A549 (cell line): ENCODE measurements around the gene TRIM15. TPM values are rescaled to one million over a fixed set of nuclear protein-coding genes. Genes with fewer than 3 reads are reported as not detected.

Experiments
- ATAC-seq, 2 experiments: fragments of 200-7000 bp in 1 of 2; fragments of >200 bp in 1 of 2; cut with Nextera tagmentation in 1 of 2; cut with Tn5 transposase in 1 of 2; 3 replicates each; pipeline versions ENCODE4 v1.8.0 to v1.9.1; 2018 to 2020; ENCODE audit warnings: mild to moderate bottlenecking in 1 of 2, moderate library complexity in 1 of 2
- CTCF ChIA-PET: fragments of 300-600 bp; sonication (Branson Sonifier 250); formaldehyde crosslinking; extraction: SDS; loops from one replicate; lab custom pipeline; 2021; ENCODE audit warnings: antibody characterized with exemption, inconsistent platforms; lab: Yijun Ruan, JAX
- POLR2A ChIA-PET: fragments of 350-600 bp; formaldehyde crosslinking; extraction: SDS; loops from one replicate; lab custom pipeline; 2021; ENCODE audit warnings: antibody characterized with exemption, inconsistent platforms; lab: Yijun Ruan, JAX
- DNase-seq, 2 experiments: peaks; one replicate each; pipeline versions ENCODE4 v3.0.0 to v3.0.0-alpha.2; 2011 to 2016; ENCODE audit warnings: low read depth in 1 of 2, low spot score in 1 of 2
- FAIRE-seq: peaks from 2 replicates; lab custom pipeline; 2011; peaks lifted over from hg19 to GRCh38; lab: Jason Lieb, UNC
- H3K27ac ChIP-seq, 2 experiments: fragments of >200 bp; sonication (Bioruptor Twin); formaldehyde crosslinking; 3 replicates each; pipeline ENCODE4 v1.5.1; 2016 to 2017
- H3K4me1 ChIP-seq: fragments of >200 bp; sonication (Bioruptor Twin); formaldehyde crosslinking; 3 replicates; pipeline ENCODE4 v1.6.1; 2016
- H3K4me2 ChIP-seq: fragments of >200 bp; sonication (Bioruptor Twin); formaldehyde crosslinking; 3 replicates; pipeline ENCODE4 v1.6.1; 2016
- H3K4me3 ChIP-seq: fragments of >200 bp; sonication (Bioruptor Twin); formaldehyde crosslinking; 3 replicates; pipeline ENCODE4 v1.5.1; 2016
- H3K9me3 ChIP-seq: fragments of >200 bp; sonication (Bioruptor Twin); formaldehyde crosslinking; 3 replicates; pipeline ENCODE4 v1.6.1; 2016
- CHD2 ChIP-seq: fragments of 150-350 bp; IDR thresholded peaks from 2 replicates; pipeline ENCODE4 v1.6.1; 2014; ENCODE audit warnings: low read length; ENCODE audit not compliant: partially characterized antibody
- E2F6 ChIP-seq: IDR thresholded peaks from 2 replicates; pipeline ENCODE4 v1.6.1; 2012; ENCODE audit warnings: low read depth, borderline replicate concordance
- FOSB ChIP-seq: fragments of 250-450 bp; sonication (Bioruptor Pico); IDR thresholded peaks from 2 replicates; pipeline ENCODE4 v1.5.0; 2020; ENCODE audit warnings: mild to moderate bottlenecking, moderate library complexity
- HOXA7 ChIP-seq: fragments of 250-450 bp; sonication (Bioruptor Pico); IDR thresholded peaks from 2 replicates; pipeline ENCODE4 v1.5.0; 2020; ENCODE audit warnings: mild to moderate bottlenecking, moderate library complexity
- HOXB13 ChIP-seq: fragments of 250-450 bp; sonication (Bioruptor Pico); IDR thresholded peaks from 2 replicates; pipeline ENCODE4 v1.5.0; 2020; ENCODE audit warnings: low read depth, mild to moderate bottlenecking, moderate library complexity
- HOXB5 ChIP-seq: fragments of 250-450 bp; sonication (Bioruptor Pico); IDR thresholded peaks from 2 replicates; pipeline ENCODE4 v1.5.0; 2020; ENCODE audit warnings: mild to moderate bottlenecking, moderate library complexity
- JUN ChIP-seq, 2 experiments: fragments of >200 bp; sonication (Bioruptor Twin); formaldehyde crosslinking; IDR thresholded peaks; 2 replicates in 1 of 2; 3 replicates in 1 of 2; pipeline ENCODE4 v1.6.1; 2016 to 2017
- KDM5A ChIP-seq: fragments of 200-600 bp; sonication (generic); IDR thresholded peaks from 2 replicates; pipeline ENCODE4 v1.6.1; 2016; ENCODE audit warnings: antibody characterized with exemption, mild to moderate bottlenecking
- NFE2L2 ChIP-seq: fragments of 150-350 bp; conservative IDR thresholded peaks from 2 replicates; pipeline ENCODE4 v1.6.1; 2014; ENCODE audit warnings: low read length
- NPAS2 ChIP-seq: fragments of 250-450 bp; sonication (Bioruptor Pico); IDR thresholded peaks from 2 replicates; pipeline ENCODE4 v1.8.0; 2022; ENCODE audit warnings: mild to moderate bottlenecking, moderate library complexity, borderline replicate concordance
- PHF8 ChIP-seq: fragments of 200-600 bp; sonication (generic); IDR thresholded peaks from 2 replicates; pipeline ENCODE4 v1.6.1; 2016; ENCODE audit warnings: low read depth, mild to moderate bottlenecking, antibody characterized with exemption, moderate library complexity, borderline replicate concordance
- POLR2A ChIP-seq: IDR thresholded peaks from 2 replicates; pipeline ENCODE4 v1.6.1; 2012; ENCODE audit warnings: mild to moderate bottlenecking, low read length
- RFX5 ChIP-seq: fragments of 450-650 bp; IDR thresholded peaks from 2 replicates; pipeline ENCODE4 v1.7.1; 2014; ENCODE audit warnings: antibody characterized with exemption, mild to moderate bottlenecking, moderate library complexity
- SMC3 ChIP-seq: fragments of >200 bp; sonication (Bioruptor Twin); formaldehyde crosslinking; IDR thresholded peaks from 3 replicates; pipeline ENCODE4 v1.6.1; 2018; ENCODE audit warnings: inconsistent platforms
- SREBF2 ChIP-seq: fragments of 450-650 bp; IDR thresholded peaks from 2 replicates; pipeline ENCODE4 v1.6.1; 2014; ENCODE audit warnings: mild to moderate bottlenecking, moderate library complexity
- ZC3H11A ChIP-seq: fragments of 450-650 bp; IDR thresholded peaks from 2 replicates; pipeline ENCODE4 v1.6.1; 2014; ENCODE audit warnings: antibody characterized with exemption, mild to moderate bottlenecking
- WGBS: methylation state at CpG from one replicate; pipeline ENCODE4 v1.1.6; 2017; ENCODE audit errors: missing lambda C conversion rate; 5-methylcytosine and 5-hydroxymethylcytosine counted together
- polyA plus RNA-seq, 4 experiments: library from polyadenylated mRNA; depleted of rRNA in 3 of 4; stranded (reverse); fragments of >200 nt; fragmentation: RNase III in 1 of 4; extraction: RNeasy Plus Mini Kit Qiagen cat#74134 plus additional on column Dnase treatment in 1 of 4; gene quantifications; 2 replicates in 3 of 4; 3 replicates in 1 of 4; pipeline ENCODE4 v1.2.3, GENCODE V29; 2011 to 2017
- TF ChIP-seq, protein P1 (sequence below): fragments of 250-450 bp; sonication (Bioruptor Pico); IDR thresholded peaks from 2 replicates; pipeline ENCODE4 v1.5.0; 2020; ENCODE audit warnings: low read depth, mild to moderate bottlenecking, moderate library complexity
- TF ChIP-seq, protein P2 (sequence below): fragments of >200 bp; sonication (Bioruptor Twin); formaldehyde crosslinking; IDR thresholded peaks from 2 replicates; pipeline ENCODE4 v1.6.1; 2016
- TF ChIP-seq, protein P3 (sequence below): fragments of >200 bp; sonication (Bioruptor Twin); formaldehyde crosslinking; IDR thresholded peaks from 3 replicates; pipeline ENCODE4 v1.6.1; 2016
- TF ChIP-seq, protein P4 (sequence below): fragments of 200-600 bp; sonication (generic); IDR thresholded peaks from 2 replicates; pipeline ENCODE4 v1.6.1; 2016; ENCODE audit warnings: antibody characterized with exemption, mild to moderate bottlenecking, moderate library complexity
- TF ChIP-seq, protein P5 (sequence below): fragments of >200 bp; sonication (Bioruptor Twin); formaldehyde crosslinking; IDR thresholded peaks from 3 replicates; pipeline ENCODE4 v1.5.1; 2016
- TF ChIP-seq, protein P6 (sequence below): IDR thresholded peaks from 2 replicates; pipeline ENCODE4 v1.6.1; 2012

The TRIM15 gene
- polyA plus RNA-seq, 2 of the 4 experiments (the other 2 are of a cell fraction), result 0.09 to 0.37 TPM

DNA sequence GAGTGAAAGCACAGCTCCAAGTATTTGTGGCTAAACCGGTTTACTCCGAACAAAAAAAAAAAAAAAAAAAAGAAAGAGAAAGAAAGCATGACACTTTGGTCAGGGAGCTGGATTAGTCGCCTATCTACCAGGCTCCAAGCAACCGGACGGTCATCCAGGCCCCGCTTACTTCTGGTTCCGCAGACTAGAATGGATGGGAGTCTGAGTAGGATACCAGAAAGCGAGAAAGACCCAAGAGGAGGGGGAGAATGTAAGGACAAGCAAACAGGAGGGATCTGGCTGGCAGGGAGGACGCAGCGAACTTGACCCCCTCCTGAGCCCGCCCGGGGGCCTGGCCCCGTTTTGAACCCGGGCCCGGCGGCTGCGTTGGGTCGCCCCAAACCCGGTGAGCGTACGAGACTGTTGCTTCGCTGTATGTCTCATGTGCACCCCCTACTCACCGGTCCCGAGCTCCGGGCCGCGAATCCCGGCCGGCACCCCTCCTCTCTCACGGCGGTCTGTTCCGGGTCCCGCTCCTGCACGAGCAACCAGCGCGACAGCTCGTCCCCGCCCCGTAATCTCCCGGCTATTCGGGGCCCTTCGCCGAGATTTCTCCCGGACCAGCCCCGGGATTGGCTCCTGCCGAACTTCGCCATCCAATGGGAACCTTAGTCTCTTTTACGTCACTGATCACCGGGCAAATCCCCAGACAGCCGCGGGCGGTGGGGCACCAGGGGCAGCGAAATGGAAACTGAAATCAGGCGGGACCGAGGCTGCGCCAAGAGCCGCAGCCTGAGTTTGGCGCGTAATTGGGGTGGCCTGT lies 49.7 kb downstream of the TRIM15 start, which contains the start of gene TRIM26:
TSS of gene TRIM26 (minus strand) at position 542 of the 802 bp plus-strand sequence. CDS start 14,303 bp downstream, outside the sequence.
- Histone ChIP-seq H3K9me3 (no peaks in the 10 kb centered on the region), H3K27ac (peak within 1 kb of the TSS; percentile 95 to 98), H3K4me2 (peak within 1 kb of the TSS; percentile 94), H3K4me1 (peaks cover 39% of the 10 kb centered on the region), H3K4me3 (peak within 1 kb of the TSS; percentile 77)
- ATAC-seq, result peak; percentile 94 to 96
- CTCF ChIA-PET, result interaction anchor here (0.6 to 1.5 kb wide), 2 partner anchors 25 to 117 kb away, joined by 4 read pairs; no protein-coding TSS in a partner anchor
- peak; percentile 93 for DNase-seq
- TF ChIP-seq JUN (IDR thresholded peaks at IDR 0.05), result peak in 1 of 2 experiments; percentile 58; a peak in 2 of 5 replicates
- TF ChIP-seq ZC3H11A, result no peak
- peak; percentile 61; the same call in 1 of the 2 replicates for TF ChIP-seq PHF8
- TF ChIP-seq, protein P1, sequence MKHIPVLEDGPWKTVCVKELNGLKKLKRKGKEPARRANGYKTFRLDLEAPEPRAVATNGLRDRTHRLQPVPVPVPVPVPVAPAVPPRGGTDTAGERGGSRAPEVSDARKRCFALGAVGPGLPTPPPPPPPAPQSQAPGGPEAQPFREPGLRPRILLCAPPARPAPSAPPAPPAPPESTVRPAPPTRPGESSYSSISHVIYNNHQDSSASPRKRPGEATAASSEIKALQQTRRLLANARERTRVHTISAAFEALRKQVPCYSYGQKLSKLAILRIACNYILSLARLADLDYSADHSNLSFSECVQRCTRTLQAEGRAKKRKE (CRISPR knock-in tag), result no peak
- TF ChIP-seq HOXB5 (CRISPR knock-in tag), result no peak
- TF ChIP-seq POLR2A, result peak; percentile 60
- peak; percentile 48; the same call in 1 of the 2 replicates for TF ChIP-seq KDM5A
- TF ChIP-seq CHD2, result peak; percentile 51
- no peak for TF ChIP-seq HOXA7 (CRISPR knock-in tag)
- 0 out of 2 replicates have a peak, but pooled peaks have one; percentile 74 for TF ChIP-seq E2F6
- no peak for TF ChIP-seq SMC3
- TF ChIP-seq, protein P2, sequence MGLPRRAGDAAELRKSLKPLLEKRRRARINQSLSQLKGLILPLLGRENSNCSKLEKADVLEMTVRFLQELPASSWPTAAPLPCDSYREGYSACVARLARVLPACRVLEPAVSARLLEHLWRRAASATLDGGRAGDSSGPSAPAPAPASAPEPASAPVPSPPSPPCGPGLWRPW, result no peak
- TF ChIP-seq, protein P3, sequence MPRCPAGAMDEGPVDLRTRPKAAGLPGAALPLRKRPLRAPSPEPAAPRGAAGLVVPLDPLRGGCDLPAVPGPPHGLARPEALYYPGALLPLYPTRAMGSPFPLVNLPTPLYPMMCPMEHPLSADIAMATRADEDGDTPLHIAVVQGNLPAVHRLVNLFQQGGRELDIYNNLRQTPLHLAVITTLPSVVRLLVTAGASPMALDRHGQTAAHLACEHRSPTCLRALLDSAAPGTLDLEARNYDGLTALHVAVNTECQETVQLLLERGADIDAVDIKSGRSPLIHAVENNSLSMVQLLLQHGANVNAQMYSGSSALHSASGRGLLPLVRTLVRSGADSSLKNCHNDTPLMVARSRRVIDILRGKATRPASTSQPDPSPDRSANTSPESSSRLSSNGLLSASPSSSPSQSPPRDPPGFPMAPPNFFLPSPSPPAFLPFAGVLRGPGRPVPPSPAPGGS, result 0 out of 3 replicates have a peak, but pooled peaks have one; percentile 52
- peak; percentile 99 for TF ChIP-seq RFX5
- TF ChIP-seq, protein P4, sequence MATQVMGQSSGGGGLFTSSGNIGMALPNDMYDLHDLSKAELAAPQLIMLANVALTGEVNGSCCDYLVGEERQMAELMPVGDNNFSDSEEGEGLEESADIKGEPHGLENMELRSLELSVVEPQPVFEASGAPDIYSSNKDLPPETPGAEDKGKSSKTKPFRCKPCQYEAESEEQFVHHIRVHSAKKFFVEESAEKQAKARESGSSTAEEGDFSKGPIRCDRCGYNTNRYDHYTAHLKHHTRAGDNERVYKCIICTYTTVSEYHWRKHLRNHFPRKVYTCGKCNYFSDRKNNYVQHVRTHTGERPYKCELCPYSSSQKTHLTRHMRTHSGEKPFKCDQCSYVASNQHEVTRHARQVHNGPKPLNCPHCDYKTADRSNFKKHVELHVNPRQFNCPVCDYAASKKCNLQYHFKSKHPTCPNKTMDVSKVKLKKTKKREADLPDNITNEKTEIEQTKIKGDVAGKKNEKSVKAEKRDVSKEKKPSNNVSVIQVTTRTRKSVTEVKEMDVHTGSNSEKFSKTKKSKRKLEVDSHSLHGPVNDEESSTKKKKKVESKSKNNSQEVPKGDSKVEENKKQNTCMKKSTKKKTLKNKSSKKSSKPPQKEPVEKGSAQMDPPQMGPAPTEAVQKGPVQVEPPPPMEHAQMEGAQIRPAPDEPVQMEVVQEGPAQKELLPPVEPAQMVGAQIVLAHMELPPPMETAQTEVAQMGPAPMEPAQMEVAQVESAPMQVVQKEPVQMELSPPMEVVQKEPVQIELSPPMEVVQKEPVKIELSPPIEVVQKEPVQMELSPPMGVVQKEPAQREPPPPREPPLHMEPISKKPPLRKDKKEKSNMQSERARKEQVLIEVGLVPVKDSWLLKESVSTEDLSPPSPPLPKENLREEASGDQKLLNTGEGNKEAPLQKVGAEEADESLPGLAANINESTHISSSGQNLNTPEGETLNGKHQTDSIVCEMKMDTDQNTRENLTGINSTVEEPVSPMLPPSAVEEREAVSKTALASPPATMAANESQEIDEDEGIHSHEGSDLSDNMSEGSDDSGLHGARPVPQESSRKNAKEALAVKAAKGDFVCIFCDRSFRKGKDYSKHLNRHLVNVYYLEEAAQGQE, result peak; percentile 60
- WGBS, result 2% methylated on average over 40 of the region's 59 CpGs
- FAIRE-seq, result no peak
- POLR2A ChIA-PET, result interaction anchor here (1.0 to 1.8 kb wide), 5 partner anchors 15 to 146 kb away, joined by 3 to 4 read pairs (median 3); partner anchors contain the start of gene PPP1R11

DNA sequence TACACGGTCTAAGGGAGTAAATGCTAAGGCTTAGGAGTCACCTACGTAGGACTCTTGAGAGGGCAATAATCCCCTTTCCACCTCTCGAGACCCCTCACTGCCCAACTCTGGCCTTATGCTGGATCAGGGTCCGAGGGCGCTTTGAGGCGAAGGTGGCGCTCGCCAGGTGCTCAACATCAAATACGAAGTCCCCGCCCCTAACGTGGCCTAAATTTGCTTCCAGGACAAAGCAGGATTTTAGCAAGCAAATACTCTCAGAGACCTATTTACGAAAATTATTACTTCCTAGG lies 50.3 kb downstream of the TRIM15 start:
- 7% methylated on average over 12 of the region's 12 CpGs for WGBS
- Histone ChIP-seq H3K27ac (peak overlapping the region; percentile 95 to 98), H3K4me2 (peak overlapping the region; percentile 94), H3K9me3 (no peaks in the 10 kb centered on the region), H3K4me3 (peak overlapping the region; percentile 77), H3K4me1 (peaks cover 34% of the 10 kb centered on the region)
- TF ChIP-seq NPAS2, result no peak
- TF ChIP-seq, protein P5, sequence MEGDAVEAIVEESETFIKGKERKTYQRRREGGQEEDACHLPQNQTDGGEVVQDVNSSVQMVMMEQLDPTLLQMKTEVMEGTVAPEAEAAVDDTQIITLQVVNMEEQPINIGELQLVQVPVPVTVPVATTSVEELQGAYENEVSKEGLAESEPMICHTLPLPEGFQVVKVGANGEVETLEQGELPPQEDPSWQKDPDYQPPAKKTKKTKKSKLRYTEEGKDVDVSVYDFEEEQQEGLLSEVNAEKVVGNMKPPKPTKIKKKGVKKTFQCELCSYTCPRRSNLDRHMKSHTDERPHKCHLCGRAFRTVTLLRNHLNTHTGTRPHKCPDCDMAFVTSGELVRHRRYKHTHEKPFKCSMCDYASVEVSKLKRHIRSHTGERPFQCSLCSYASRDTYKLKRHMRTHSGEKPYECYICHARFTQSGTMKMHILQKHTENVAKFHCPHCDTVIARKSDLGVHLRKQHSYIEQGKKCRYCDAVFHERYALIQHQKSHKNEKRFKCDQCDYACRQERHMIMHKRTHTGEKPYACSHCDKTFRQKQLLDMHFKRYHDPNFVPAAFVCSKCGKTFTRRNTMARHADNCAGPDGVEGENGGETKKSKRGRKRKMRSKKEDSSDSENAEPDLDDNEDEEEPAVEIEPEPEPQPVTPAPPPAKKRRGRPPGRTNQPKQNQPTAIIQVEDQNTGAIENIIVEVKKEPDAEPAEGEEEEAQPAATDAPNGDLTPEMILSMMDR, result peak; percentile 20; the same call in 1 of the 3 replicates
- peak; percentile 57; the same call in 1 of the 2 replicates for TF ChIP-seq HOXB13 (CRISPR knock-in tag)
- TF ChIP-seq, protein P6, sequence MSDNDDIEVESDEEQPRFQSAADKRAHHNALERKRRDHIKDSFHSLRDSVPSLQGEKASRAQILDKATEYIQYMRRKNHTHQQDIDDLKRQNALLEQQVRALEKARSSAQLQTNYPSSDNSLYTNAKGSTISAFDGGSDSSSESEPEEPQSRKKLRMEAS, result no peak
- peak; percentile 15; the same call in 1 of the 2 replicates for TF ChIP-seq HOXB5 (CRISPR knock-in tag)
- TF ChIP-seq SREBF2, result no peak
- TF ChIP-seq NFE2L2, result no peak
- TF ChIP-seq FOSB (CRISPR knock-in tag), result 0 out of 2 replicates have a peak, but pooled peaks have one; percentile 21
- POLR2A ChIA-PET, result interaction anchor here (0.7 to 1.8 kb wide), 5 partner anchors 10 to 147 kb away, joined by 3 to 4 read pairs (median 3); partner anchors contain the start of gene PPP1R11
- FAIRE-seq (no peak), ATAC-seq (no peak), DNase-seq (no peak)
- CTCF ChIA-PET, result interaction anchor here (1.5 kb wide), 1 partner anchor 25 kb away, joined by 4 read pairs; no protein-coding TSS in a partner anchor
